Islet of Langerhans (tissue), 1 donor: ENCODE results near the gene DEFB112.

Experiments
- FAIRE-seq: peaks from one replicate; lab custom pipeline; 2011; peaks lifted over from hg19 to GRCh38; lab: Jason Lieb, UNC

Gene DEFB112

GRCh38 chr6:49995278-49995677, 54.5 kb downstream of the DEFB112 start:
- no peak for FAIRE-seq
